Thoracic aorta (tissue), 2 donors: ENCODE measurements around the gene PIWIL4. TPM values are rescaled to one million over a fixed set of nuclear protein-coding genes. Genes with fewer than 3 reads are reported as not detected.
A peak's percentile ranks its signal among the peaks of the same experiment; 100 is the strongest.
"Not testable (repeated sequence)": the region's sequence is repeated elsewhere in the genome, so short reads cannot be mapped to it uniquely, and the experiment has no call there.

ENCODE experiments used
- ATAC-seq: fragments of 150-250 bp; one replicate; pipeline ENCODE4 v1.8.0; 2017; ENCODE audit warnings: low read depth; ENCODE audit not compliant: insufficient number of reproducible peaks, low FRiP score
- DNase-seq: peaks from one replicate; pipeline ENCODE4 v3.0.0-alpha.2; 2020; ENCODE audit warnings: low spot score
- H3K27ac ChIP-seq, 2 donors: fragments of 200-600 bp; sonication (generic); 1 replicate in 1 of 2; 2 replicates in 1 of 2; pipeline ENCODE4 v1.5.1; 2016; ENCODE audit warnings: mild to moderate bottlenecking in 2 of 2, moderate library complexity in 2 of 2
- H3K27me3 ChIP-seq: fragments of 200-600 bp; sonication (generic); replicated peaks from 2 replicates; pipeline ENCODE4 v1.6.0; 2016; ENCODE audit warnings: mild to moderate bottlenecking; ENCODE audit not compliant: insufficient read depth
- H3K36me3 ChIP-seq: fragments of 200-600 bp; sonication (generic); one replicate; pipeline ENCODE4 v1.5.1; 2016
- H3K4me1 ChIP-seq, 2 donors: fragments of 200-600 bp; sonication (generic); 1 replicate in 1 of 2; 2 replicates in 1 of 2; pipeline versions ENCODE4 v1.5.1 to v1.6.0; 2016; ENCODE audit warnings: low read depth in 2 of 2, mild to moderate bottlenecking in 1 of 2; ENCODE audit not compliant: control insufficient read depth in 1 of 2
- H3K4me3 ChIP-seq: fragments of 200-600 bp; sonication (generic); 2 replicates; pipeline ENCODE4 v1.5.1; 2016; ENCODE audit warnings: mild to moderate bottlenecking
- H3K9me3 ChIP-seq: fragments of 200-600 bp; sonication (generic); 2 replicates; pipeline ENCODE4 v1.5.1; 2016
- CTCF ChIP-seq: fragments of 200-600 bp; sonication (generic); IDR thresholded peaks from one replicate; pipeline ENCODE4 v1.5.1; 2019; ENCODE audit warnings: antibody characterized with exemption
- total RNA-seq, 2 donors: library from RNA; depleted of rRNA; stranded (reverse); fragments of >200 nt; gene quantifications; one replicate each; pipeline versions ENCODE4 v1.1.0 to v1.2.3, GENCODE V29; 2016

Gene PIWIL4
- total RNA-seq, 2 donors from 2014 or later: 11.5 to 13.5 TPM

- peak; percentile 72 for TF ChIP-seq CTCF
- H3K36me3 ChIP-seq: peaks cover 8% of the 10 kb centered on the region
- H3K4me1 ChIP-seq: no peaks in the 10 kb centered on the region
- DNase-seq: no peak
- H3K9me3 ChIP-seq: no peaks in the 10 kb centered on the region
- H3K4me3 ChIP-seq: no peak overlapping the region
- ATAC-seq: no peak
- no peak overlapping the region for H3K27ac ChIP-seq
- H3K27me3 ChIP-seq: no peaks in the 10 kb centered on the region
Observed at GRCh38 chr11:94623120-94623735, 56.1 kb downstream of the PIWIL4 start.

GRCh38 chr11:94625422-94625821, 58.3 kb downstream of the PIWIL4 start:
- not testable (repeated sequence) for H3K9me3 ChIP-seq, ATAC-seq, H3K4me3 ChIP-seq, H3K27me3 ChIP-seq, H3K27ac ChIP-seq, H3K4me1 ChIP-seq, H3K36me3 ChIP-seq, DNase-seq

GRCh38 chr11:94627003-94627560, 59.9 kb downstream of the PIWIL4 start:
- H3K9me3 ChIP-seq, ATAC-seq, H3K4me3 ChIP-seq, H3K27ac ChIP-seq, DNase-seq, H3K36me3 ChIP-seq, H3K4me1 ChIP-seq, H3K27me3 ChIP-seq: not testable (repeated sequence)

- no peaks in the 10 kb centered on the region for H3K36me3 ChIP-seq
- no peaks in the 10 kb centered on the region for H3K4me1 ChIP-seq
- ATAC-seq (no peak), DNase-seq (no peak)
- H3K27ac ChIP-seq: no peak overlapping the region
- no peaks in the 10 kb centered on the region for H3K9me3 ChIP-seq
- no peaks in the 10 kb centered on the region for H3K27me3 ChIP-seq
- TF ChIP-seq CTCF: no peak
- H3K4me3 ChIP-seq: no peak overlapping the region
Observed at GRCh38 chr11:94629741-94630140, 62.6 kb downstream of the PIWIL4 start.

- Histone ChIP-seq H3K36me3 (no peaks in the 10 kb centered on the region), H3K4me3 (no peak overlapping the region), H3K4me1 (no peaks in the 10 kb centered on the region), H3K9me3 (no peaks in the 10 kb centered on the region), H3K27me3 (no peaks in the 10 kb centered on the region), H3K27ac (no peak overlapping the region)
- TF ChIP-seq CTCF: no peak
- DNase-seq: no peak
- ATAC-seq: no peak
Observed at GRCh38 chr11:94630221-94630620, 63.1 kb downstream of the PIWIL4 start.

- no peaks in the 10 kb centered on the region for H3K36me3 ChIP-seq
- no peak overlapping the region for H3K27ac ChIP-seq
- H3K4me1 ChIP-seq: no peaks in the 10 kb centered on the region
- no peaks in the 10 kb centered on the region for H3K27me3 ChIP-seq
- H3K4me3 ChIP-seq: no peak overlapping the region
- ATAC-seq (no peak), DNase-seq (no peak)
- no peaks in the 10 kb centered on the region for H3K9me3 ChIP-seq
- TF ChIP-seq CTCF: no peak
Observed at GRCh38 chr11:94632356-94632755, 65.2 kb downstream of the PIWIL4 start.
